ENCODE measurements around the gene TAB2.
"Not testable (repeated sequence)": the region's sequence is repeated elsewhere in the genome, so short reads cannot be mapped to it uniquely, and the experiment has no call there.

The TAB2 gene

DNA sequence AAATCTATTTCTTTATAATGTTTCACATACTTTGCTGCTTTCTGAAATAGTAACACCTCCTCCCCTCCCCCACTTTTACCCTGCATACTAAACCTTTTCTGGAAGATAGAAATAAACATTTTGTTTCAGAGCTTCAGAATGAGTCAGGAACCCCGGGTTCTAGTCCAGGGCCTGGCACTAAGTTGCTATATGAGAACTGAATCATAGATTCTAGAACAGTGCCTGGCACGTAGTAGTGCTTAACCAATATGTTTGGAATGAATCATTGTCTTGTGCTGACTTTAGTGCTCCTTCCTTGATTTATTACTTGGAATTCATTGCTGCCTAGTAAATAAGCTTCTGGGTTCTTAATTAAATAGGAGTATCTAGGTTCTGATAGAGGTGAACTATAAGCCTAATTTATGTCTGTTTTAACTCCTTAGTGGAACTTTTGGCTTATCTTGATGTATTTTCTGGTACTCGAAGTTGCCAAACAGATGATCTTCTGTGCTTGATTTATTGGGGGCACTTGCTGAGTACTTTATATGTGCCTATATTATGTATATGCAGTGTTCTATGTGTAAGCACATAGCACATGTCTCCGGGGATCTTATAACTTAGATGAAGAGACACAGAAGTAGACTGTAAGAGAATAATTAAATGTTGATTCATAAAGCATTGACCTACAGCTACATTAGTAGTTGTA, 18.6 kb downstream of the TAB2 start:
- DNase-seq = no peak

DNA sequence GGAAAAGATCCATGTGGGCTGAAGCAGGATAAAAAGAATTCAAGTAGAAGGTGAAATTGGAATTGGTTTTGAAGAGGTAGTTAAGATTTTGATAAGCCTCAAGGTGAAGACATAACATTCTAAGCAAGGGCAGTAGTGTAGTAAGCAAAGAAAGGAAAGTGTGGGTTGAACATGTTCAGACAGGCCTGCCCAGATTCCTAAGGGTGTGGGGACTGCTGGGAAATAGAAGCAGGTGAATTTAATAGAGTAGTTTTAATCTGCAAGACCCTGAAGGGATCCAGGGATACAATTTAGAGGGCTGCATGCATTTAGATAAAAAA, 19.1 kb downstream of the TAB2 start:
- no peak for DNase-seq

DNA sequence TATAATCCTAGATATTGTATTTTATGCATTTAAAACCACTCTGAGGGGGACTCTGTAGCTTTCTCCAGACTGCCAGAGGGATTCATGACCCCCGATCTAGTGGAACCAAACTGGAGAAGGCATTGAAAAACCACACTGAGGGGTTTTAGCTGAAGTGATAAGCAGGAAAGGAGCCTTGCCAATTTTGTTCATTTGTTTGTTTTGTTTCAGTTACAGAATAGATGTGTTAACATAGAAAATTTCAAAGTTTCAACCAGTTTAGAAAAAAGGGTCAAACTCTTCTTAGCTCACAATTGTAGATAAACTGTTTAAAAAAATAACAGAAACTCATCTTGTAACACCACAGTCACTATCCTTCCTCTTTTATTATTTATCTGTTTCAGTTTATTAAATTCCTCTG, 19.8 kb downstream of the TAB2 start:
- no peak for DNase-seq

DNA sequence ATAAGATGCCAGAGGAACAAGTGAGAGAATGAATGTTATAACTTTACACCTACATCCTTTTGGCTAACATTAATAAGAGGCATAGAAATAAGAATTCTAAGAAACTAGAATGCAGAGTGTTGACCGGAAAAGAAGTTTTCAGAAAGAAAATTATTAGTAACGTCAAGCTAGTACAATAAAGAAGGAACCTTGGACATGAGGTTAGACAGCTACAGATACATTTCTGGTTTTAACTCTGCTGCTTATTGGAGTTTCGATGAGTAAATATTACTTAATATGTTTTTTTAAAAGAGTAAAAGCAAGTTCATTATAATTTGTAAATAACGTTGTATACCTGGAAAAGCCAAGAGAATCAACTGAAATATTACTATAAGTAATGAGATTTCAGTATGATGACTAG, 22.7 kb downstream of the TAB2 start:
- DNase-seq = no peak

DNA sequence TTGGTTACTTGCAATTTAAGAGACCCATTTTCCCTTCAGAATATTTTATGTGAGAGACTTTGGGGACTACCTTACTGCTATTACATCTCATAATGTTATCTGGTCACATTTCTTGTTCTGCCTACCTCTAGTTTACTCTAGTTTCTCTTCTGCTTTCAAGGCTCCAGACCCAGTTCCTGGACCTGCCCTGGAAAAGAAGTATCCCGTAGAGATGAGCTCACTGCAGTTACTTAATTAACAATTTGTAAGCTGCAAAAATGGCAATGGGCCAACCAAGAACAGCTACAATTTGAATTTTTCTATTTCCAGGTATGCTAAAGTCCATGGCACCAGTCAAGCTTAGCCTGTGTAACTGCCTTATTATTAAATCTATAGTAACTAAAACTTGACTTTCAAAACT, 25.0 kb downstream of the TAB2 start:
- DNase-seq = no peak

DNA sequence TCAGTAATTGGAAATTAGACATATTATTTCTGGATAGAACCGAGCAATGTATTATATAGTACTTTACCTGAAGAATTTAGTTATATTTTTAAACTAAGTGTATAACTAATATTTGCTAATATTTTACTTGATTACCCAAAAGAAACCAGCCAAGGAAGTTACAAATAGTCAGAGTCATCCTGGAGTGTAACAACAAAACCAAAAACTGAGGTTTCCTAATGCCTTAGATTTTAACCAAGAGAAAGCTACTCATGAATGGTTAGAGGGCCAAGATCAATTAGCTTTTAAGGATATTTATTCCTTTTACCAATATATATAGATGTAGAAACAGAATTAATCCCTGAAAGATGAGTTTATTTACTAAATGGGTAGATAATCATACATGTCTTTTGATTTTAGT, 26.0 kb downstream of the TAB2 start:
- no peak for DNase-seq

DNA sequence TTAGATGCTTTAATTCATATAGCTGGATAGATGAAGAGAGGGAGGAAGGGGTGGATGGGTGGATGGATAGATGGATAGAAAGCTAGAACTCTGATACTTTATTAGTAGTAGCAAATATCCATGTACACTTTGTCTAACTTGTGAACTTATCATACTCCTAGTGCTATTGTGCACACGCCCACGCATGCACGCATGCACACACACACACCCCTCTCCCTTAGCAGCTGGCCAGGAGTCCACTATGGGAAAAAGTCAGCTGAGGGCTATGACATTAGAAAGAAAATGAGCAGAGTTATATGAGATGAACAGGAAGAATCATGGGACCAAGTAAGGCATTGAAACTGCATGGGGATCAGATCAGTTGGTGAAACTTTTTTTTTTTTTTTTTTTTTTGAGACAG, 28.6 kb downstream of the TAB2 start:
- no peak for DNase-seq

DNA sequence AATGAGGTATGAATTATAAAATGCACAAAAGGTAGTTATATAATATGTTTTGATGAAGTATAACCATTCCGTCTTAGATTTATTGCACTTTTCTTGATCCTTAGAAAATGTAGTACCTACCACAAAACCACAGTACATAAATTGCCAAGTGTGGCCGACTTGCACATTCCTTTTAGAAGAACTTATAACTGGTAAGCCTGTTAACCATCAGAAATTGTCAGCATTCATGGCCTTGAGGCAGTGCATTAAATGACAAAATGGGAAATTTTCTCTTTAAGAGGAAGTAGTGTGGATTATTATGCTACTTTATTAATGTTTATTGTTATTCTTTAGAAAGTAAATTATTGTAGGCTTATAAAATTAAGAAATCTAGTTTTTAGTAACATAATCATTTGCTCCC, 29.6 kb downstream of the TAB2 start:
- DNase-seq = no peak

DNA sequence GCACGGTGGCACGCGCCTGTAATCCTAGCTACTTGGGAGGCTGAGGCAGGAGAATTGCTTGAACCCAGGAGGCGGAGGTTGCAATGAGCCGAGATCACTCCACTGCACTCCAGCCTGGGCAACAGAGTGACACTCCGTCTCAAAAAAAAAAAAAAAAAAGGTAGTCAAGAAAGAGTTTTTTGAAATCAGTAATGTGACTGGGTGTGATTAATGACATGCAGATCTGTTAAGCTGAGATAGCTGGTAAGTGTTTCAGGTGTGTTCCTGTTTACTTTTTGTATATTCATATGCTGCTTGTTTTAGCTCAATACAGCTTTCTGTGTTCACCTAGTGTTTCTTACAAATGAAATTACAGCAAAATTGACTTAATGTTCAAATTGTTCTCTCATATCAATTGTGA, 31.8 kb downstream of the TAB2 start:
- not testable (repeated sequence) for DNase-seq

DNA sequence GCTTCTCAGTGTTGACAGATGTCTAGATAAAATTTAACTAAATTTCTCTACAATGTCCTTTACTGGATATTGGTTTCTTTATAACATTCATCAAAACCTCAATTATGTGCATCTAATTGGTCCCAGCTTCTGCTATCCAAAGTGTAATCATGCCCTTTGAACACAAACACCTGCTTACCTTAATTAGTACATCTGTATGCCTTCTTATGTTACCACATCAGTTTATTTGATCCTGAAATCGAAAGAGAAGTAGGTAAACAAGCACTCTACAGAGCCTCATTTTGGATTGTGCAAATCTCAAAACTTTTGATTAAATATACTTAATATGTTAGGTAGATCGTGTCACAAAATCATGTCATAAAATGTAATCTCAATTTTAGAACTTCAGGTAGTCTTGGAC, 36.5 kb downstream of the TAB2 start:
- peak; percentile 49 for DNase-seq

DNA sequence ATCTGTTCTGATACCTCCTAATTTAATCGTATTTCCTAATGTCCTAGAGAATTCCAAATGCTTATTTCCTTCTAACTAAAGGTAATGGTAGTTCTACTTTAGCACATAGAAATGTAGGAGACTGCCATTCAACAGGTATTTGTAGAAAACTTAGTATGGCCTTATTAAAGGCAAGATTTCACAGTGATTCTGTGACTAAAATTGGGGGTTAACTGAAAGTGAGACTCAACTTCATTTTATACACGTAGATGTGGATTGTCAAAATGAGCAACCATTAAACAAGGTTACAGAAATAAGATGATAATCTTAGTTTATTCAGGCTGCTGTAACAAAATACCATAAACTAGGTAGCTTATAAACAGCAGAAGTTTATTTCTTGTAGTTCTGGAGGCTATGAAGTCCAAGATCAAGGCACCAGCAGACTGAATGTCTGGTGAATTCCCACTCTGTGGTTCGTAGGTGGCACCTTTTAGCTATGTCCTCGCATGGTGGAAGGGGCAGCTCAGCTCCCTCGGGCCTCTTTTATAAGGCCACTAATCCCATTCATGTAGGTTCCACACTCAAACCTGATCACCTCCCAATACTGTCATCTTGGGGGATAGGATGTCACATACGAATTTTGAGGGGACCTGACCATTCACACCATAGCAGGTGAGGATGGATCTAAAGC, 38.7 kb downstream of the TAB2 start:
- DNase-seq = no peak

DNA sequence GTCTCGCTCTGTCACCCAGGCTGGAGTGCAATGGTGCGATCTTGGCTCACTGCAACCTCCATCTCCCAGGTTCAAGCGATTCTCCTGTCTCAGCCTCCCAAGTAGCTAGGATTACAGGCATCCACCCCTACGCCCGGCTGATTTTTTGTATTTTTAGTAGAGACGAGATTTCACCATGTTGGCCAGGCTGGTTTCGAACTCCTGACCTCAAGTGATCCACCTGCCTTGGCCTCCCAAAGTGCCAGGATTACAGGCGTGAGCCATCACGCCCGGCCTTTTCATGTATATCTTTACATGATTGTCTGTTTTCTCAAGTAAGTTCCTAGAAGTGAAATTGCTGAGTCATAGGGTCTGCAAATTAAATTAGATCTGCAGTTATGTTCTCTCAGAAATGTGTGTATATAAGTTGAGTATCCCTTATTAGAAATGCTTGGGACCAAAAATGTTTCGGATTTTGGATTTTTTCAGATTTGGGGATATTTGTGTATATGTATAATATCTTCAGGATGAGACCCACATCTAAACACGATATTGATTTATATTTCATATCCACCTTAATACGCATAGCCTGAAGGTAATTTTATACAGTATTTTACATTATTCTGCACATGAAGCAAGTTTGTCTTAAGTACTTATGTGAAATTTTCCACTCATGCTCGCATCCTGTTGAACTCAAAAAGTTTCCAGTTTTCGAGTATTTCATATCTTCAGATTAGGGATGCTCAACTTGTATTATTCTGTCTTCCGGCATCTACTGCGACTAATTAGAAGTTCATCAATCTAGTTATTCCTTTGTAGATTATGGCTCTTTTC, 40.4 kb downstream of the TAB2 start:
- no peak for DNase-seq

DNA sequence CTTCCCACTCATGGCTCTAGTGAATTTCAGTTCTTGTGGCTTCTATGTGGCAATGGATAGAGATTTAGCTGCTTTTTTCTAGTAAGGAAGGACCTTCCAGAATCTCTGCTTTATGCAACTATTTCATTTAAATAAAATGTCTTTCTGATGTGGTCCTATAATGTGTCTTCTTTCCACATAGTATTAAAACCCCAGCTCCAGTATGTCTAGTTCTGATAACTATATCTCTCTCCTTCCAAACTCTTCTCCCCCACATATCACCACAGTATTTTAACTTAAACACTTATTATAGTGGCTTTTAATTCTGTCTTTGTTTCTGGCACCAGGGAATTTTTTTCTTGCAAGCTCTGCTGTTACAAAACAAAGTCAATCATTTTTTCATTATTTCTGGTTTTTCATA, 41.9 kb downstream of the TAB2 start:
- DNase-seq = no peak

DNA sequence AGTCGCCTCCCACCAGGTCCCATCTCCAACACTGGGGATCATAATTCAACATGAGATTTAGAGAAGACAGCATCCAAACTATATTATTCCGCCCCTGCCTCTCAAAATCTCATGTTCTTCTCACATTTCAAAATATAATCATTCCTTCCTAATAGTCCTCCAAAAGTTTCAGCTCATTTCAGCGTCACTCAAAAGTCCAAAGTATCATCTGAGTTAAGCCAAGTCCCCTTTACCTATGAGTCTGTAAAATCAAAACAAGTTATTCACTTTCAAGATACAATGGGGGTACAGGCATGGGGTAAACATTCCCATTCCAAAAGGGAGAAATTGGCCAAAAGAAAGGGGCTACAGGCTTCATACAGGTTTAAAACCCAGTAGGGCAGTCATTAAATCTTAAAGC, 43.0 kb downstream of the TAB2 start:
- DNase-seq = no peak

DNA sequence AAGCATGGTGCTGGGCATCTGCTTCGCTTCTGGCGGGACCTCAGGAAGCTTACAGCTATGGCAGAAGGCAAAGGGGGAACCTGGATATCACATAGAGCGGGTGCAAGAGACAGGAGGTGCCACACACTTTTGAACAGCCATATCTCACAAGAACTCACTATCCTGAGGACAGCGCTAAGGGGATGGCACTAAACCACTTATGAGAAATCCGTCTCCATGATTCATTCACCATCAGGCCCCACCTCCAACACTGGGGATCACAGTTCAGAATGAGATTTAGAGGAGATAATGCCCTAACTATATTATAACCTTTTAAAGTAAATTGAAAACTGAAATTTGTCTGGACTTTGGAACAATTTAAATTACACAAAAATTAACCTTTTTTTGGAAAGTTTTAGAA, 44.8 kb downstream of the TAB2 start:
- DNase-seq = no peak

DNA sequence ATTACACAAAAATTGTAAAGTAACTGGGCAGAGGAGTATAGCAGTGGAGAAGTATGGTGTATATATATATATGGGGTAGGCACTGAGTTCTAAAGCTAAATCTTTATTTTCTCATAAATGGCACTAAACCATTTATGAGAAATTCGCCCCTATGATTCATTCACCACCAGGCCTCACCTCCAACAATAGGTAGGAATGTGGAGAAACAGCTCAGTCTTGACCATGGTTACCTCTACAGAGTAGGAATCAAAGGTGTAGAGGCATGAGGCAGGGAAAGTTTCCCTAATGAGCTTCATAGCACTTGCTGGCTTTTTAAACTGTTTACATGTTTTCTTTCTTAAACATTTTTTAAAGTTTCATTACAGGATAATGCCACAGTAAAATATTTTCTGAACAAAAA, 45.6 kb downstream of the TAB2 start:
- DNase-seq = no peak

DNA sequence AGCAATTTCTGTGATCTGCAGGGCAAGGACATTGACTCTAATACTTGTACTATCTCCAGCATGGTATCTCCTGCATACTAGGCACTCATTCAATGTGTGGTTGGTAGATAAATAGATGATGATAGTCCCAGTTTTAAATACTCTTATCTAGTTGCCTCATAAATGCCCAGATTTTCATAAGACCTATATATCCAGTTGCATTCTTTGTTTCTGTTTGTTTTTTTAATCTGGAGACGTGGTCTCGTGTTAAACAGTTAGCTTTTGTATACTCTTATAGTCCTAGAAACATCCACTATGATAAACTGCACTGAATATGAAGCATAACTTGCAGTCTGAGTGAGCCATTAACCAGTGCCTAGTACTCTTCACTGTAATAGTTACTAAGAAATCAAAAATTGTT, 47.0 kb downstream of the TAB2 start:
- DNase-seq = no peak

DNA sequence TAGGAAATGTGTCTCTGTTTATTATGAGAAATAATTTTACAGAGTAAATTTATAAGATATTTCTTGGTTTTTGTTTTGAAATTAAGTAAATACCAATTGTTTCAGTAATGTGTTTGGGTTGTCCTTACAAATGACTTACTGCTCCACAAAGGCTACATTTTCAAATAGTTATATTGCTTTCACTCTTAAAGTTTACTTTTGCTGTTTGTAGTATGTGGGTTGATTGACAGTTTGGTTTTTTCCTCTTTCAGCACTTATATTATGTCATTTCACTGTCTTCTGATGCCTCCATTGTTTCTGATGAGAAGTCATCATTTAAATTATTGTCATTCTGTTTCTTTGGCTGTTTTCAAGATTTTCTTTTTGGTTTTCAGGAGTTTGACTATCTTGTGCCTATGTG, 47.7 kb downstream of the TAB2 start:
- no peak for DNase-seq

DNA sequence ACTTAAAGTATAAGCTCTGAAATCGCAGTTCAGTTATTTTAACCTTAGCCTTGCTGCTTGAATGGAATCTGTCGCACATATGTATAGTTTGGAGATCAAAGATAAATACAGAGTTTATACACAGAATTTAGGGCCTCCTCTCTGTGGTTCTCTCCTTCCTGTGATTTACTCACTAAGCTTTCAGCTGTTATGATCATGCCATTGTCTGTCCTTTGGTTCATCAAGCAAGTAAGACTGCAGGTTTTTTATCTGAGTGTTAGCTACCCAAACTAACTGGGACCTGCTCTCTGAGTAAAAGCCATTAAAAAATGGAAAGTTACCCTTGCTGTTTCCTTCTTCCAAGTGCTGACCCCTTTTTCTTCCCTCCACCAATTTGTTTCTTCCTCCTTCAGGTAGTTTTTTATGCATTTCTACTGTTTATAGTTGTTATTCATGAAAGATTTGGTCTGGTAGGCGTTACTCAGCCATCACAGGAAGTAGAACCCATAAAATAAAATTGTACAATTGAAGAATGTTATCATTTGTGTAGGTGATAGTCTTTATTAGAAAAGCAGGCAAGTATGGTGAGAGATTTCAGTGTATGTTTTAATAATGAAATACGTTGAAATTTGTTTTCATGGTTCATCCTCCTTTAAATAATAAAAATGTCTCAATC, 48.9 kb downstream of the TAB2 start:
- no peak for DNase-seq

DNA sequence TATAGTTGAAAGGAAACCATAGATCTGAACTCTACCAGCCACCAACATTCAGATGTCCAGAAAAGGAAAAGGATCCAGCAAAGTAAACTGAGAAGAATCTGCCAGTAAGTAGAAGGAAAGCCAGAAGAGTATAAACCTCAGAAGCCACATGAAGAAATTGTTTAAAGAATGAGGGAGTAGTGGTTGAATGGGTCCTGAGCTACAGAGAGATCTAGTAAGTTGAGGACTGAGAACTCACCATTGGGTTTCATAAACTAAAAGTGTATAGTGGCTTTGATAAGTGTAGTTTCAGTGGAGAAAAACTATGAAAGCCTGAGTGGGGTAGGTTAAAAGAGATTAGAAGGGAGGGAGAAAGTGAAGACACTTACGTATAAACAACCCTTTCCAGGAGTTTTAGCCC, 50.6 kb downstream of the TAB2 start:
- no peak for DNase-seq

DNA sequence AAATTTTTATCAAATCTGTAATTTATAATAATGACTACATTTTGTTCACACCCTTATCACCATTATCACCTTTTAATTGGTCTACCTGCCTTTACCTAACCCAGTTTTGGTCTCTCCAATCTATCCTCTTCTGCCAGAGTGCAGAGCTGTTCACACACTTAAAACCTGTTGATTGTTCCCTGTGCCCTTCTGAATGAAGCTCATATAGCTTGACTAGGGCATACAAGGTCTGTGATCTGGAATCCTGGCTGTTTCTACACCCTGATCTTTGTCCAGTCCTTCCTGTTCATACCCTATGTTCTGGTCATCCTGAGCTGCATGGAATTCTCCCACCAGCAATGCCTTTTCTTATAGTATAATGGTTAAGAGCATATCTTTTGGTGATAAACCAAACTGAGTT, 53.6 kb downstream of the TAB2 start:
- DNase-seq = no peak

DNA sequence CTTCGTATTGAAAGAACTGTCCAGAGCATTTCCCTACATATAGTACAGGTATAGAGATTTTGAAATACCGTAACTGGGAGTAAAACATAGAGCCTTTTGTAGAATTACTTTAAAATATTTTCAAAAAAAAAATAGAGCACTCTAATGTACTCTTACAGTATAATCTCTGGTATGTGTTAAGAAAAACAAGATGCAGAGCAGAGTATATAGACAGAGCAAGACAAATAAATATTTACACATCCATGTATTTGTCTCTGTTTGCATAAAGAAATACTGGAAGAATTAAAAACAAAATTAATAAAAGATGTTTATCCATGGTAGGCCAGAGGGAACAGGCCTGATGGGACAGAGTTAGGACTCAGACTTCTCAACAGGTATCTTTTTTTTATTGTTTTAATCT, 54.5 kb downstream of the TAB2 start:
- DNase-seq = no peak

DNA sequence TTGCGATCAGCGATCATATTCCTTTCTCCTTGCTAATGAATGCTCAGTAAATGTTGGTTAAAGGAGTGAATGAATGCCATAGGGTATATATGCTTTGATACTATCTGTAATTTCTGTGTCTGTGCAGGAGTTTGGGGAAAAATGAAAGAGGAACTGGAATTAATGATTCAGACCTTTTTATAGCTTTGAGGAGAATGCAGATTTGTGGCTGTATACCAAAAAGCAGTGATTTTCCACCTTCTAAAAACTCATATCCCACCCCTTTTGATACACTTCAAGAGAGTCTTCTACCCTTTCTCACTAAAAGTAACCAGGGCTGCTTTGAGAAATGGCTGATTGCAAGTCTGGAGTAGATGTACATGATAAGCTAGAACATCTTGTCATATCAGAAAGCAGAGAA, 56.0 kb downstream of the TAB2 start:
- DNase-seq = no peak

DNA sequence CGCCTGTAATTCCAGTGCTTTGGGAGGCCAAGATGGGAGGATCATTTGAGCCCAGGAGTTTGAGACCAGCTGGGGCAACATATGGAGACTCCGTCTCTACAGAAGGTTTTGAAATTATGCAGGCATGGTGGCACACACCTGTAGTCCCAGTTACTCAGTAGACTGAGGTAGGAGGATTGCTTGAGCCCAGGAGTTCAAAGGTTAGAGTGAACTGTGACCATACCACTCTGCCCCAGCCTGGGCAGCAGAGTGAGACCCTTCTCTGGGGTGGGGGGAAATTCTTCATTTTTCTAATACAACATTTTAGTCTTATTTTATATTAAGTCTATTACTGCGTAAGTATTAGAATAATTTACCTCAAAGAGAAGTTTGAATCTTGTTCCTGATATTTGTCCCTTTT, 62.5 kb downstream of the TAB2 start:
- no peak for DNase-seq
